Esophagus squamous epithelium (tissue), 5 donors: Measurements from ENCODE around the gene PLGRKT. TPM values are rescaled to one million over a fixed set of nuclear protein-coding genes. Genes with fewer than 3 reads are reported as not detected.

Experiments
- DNase-seq: peaks from one replicate; lab custom pipeline; 2025; lab: John Stamatoyannopoulos, UW
- H3K27ac ChIP-seq, 4 donors: fragments of 200-600 bp; sonication (generic); one replicate each; pipeline ENCODE4 v1.5.1; 2016 to 2019; ENCODE audit warnings: mild to moderate bottlenecking in 1 of 4
- H3K27me3 ChIP-seq, 4 donors: fragments of 200-600 bp; sonication (generic); 1 replicate in 3 of 4; 2 replicates in 1 of 4; pipeline versions ENCODE4 v1.5.1 to v1.6.0; 2017 to 2021; ENCODE audit warnings: antibody characterized with exemption in 1 of 4
- H3K36me3 ChIP-seq, 3 donors: fragments of 200-600 bp; sonication (generic); one replicate each; pipeline ENCODE4 v1.5.1; 2016 to 2019
- H3K4me1 ChIP-seq, 3 donors: fragments of 200-600 bp; sonication (generic); one replicate each; pipeline ENCODE4 v1.5.1; 2017 to 2019
- H3K4me3 ChIP-seq, 4 donors: fragments of 200-600 bp; sonication (generic); 1 replicate in 3 of 4; 2 replicates in 1 of 4; pipeline ENCODE4 v1.5.1; 2016 to 2019; ENCODE audit warnings: mild to moderate bottlenecking in 2 of 4, moderate library complexity in 1 of 4
- H3K9me3 ChIP-seq, 3 donors: fragments of 200-600 bp; sonication (generic); one replicate each; pipeline ENCODE4 v1.5.1; 2016 to 2019
- CTCF ChIP-seq, 6 experiments: fragments of 450-650 bp in 4 of 6; fragments of 200-600 bp in 2 of 6; sonication (generic) in 2 of 6; IDR thresholded peaks; one replicate each; pipeline ENCODE4 v1.5.1; 2016 to 2019; ENCODE audit warnings: antibody characterized with exemption in 6 of 6, mild to moderate bottlenecking in 4 of 6, moderate library complexity in 4 of 6
- POLR2A ChIP-seq, 4 donors: fragments of 450-650 bp; IDR thresholded peaks; one replicate each; pipeline ENCODE4 v1.6.1; 2017; ENCODE audit warnings: antibody characterized with exemption in 4 of 4, mild to moderate bottlenecking in 4 of 4, moderate library complexity in 3 of 4
- WGBS, 2 donors: methylation state at CpG; one replicate each; pipeline ENCODE4 v1.1.5; 2018; 5-methylcytosine and 5-hydroxymethylcytosine counted together
- intact Hi-C: fragments of 100-400 bp; cut with DNase I; formaldehyde crosslinking; loops from one replicate; pipeline ENCODE4 v1.15.0; 2022
- total RNA-seq, 4 donors: library from RNA; depleted of rRNA; stranded (reverse); fragments of >200 nt; gene quantifications; one replicate each; pipeline ENCODE4 v1.1.0, GENCODE V29; 2016
- donor health status: DM: yes; HTN: yes; CAD: no.

The PLGRKT gene
- total RNA-seq, 4 donors from 2014 or later: 13.4 to 25.6 (median 20.0) TPM

DNA sequence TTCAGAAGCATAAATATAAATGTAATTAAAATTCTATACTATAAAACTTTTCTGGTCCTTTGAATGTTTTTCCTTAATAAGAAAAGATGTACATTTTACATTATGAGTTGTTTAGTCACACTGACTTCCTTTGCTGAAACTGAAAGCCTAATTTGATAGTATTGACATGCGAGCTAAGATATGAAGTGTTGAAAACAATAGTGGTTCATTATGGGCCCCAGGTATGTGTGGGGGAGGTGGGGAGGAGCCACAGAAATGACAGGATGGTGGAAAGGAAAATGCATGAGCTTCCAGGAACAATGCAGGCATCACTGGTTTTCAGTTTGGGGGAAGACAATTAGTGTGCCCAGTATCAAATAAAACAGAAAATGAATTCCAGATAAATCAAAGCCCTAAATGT, 62.6 kb downstream of the PLGRKT start:
- H3K4me3 ChIP-seq: no peak overlapping the region
- no peaks in the 10 kb centered on the region for H3K9me3 ChIP-seq
- 50 to 87% methylated on average over 1 of the region's 1 CpG for WGBS, 2 donors
- H3K27me3 ChIP-seq: no peaks in the 10 kb centered on the region
- DNase-seq: no peak
- intact Hi-C loops: no loop called here
- no peaks in the 10 kb centered on the region for H3K4me1 ChIP-seq
- no peak for TF ChIP-seq CTCF (IDR thresholded peaks at IDR 0.05)
- no peak overlapping the region for H3K27ac ChIP-seq
- H3K36me3 ChIP-seq: no peaks in the 10 kb centered on the region

GRCh38 chr9:5364294-5365024, 73.3 kb downstream of the PLGRKT start:
- H3K27me3 ChIP-seq: no peaks in the 10 kb centered on the region
- no peak overlapping the region for H3K4me3 ChIP-seq
- DNase-seq: no peak
- peaks cover 0 to 13% (median 0%) of the 10 kb centered on the region in 3 donors for H3K36me3 ChIP-seq
- H3K9me3 ChIP-seq: no peaks in the 10 kb centered on the region
- H3K4me1 ChIP-seq: no peaks in the 10 kb centered on the region
- 66 to 82% methylated on average over 2 to 3 of the region's 3 CpGs for WGBS, 2 donors
- no peak for TF ChIP-seq POLR2A (IDR thresholded peaks at IDR 0.05)
- TF ChIP-seq CTCF (IDR thresholded peaks at IDR 0.05): no peak
- H3K27ac ChIP-seq: no peak overlapping the region
- intact Hi-C loops: no loop called here

GRCh38 chr9:5361326-5362010, 76.3 kb downstream of the PLGRKT start:
- intact Hi-C loops: no loop called here
- no peak overlapping the region for H3K4me3 ChIP-seq
- WGBS, 2 donors: 84 to 88% methylated on average over 3 of the region's 3 CpGs

DNA sequence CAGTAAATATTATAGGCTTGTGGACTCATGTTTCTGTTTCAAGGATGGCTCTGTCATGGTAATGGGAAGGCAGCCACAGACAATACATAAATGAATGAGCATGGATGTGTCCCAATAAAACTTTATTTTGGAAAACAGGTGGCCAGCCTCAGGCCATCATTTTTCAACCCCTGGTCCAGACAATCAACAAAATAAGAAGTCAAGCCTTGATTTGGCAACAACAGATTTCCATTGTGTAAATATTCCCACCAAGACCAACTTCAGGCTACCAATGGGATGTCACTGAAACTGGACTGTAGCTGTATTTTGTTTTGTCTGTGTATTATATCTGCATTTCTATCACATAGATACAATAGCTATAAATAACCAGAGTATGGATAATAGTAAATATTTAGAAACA, 77.4 kb downstream of the PLGRKT start:
- Histone ChIP-seq H3K27ac (no peak overlapping the region), H3K4me3 (no peak overlapping the region), H3K36me3 (peaks cover 0 to 24% (median 0%) of the 10 kb centered on the region in 3 donors), H3K9me3 (no peaks in the 10 kb centered on the region), H3K27me3 (no peaks in the 10 kb centered on the region), H3K4me1 (no peaks in the 10 kb centered on the region)
- TF ChIP-seq CTCF (IDR thresholded peaks at IDR 0.05) (no peak), POLR2A (IDR thresholded peaks at IDR 0.05) (no peak)
- intact Hi-C loops: no loop called here
- no peak for DNase-seq

More at GRCh38 chr9:5361326-5362010, 76.3 kb downstream of the PLGRKT start:
- DNase-seq: no peak
- Histone ChIP-seq H3K36me3 (peaks cover 0 to 24% (median 0%) of the 10 kb centered on the region in 3 donors), H3K4me1 (no peaks in the 10 kb centered on the region), H3K27ac (no peak overlapping the region), H3K9me3 (no peaks in the 10 kb centered on the region), H3K27me3 (no peaks in the 10 kb centered on the region)
- TF ChIP-seq CTCF (IDR thresholded peaks at IDR 0.05) (no peak), POLR2A (IDR thresholded peaks at IDR 0.05) (no peak)

GRCh38 chr9:5357431-5358105, 80.2 kb downstream of the PLGRKT start:
- Histone ChIP-seq H3K27ac (no peak overlapping the region), H3K36me3 (peaks cover 0 to 24% (median 0%) of the 10 kb centered on the region in 3 donors), H3K9me3 (no peaks in the 10 kb centered on the region), H3K4me3 (no peak overlapping the region), H3K4me1 (no peaks in the 10 kb centered on the region), H3K27me3 (no peaks in the 10 kb centered on the region)
- TF ChIP-seq CTCF (IDR thresholded peaks at IDR 0.05) (no peak), POLR2A (IDR thresholded peaks at IDR 0.05) (no peak)
- no peak for DNase-seq
- intact Hi-C loops: no loop called here
- 92 to 94% methylated on average over 1 of the region's 1 CpG for WGBS, 2 donors
